Body of pancreas (tissue), 4 donors: ENCODE measurements around the gene CYP4V2.

Source experiments
- CTCF ChIP-seq, 7 experiments: fragments of 450-650 bp in 4 of 7; fragments of 200-600 bp in 3 of 7; sonication (generic) in 3 of 7; IDR thresholded peaks; one replicate each; pipeline ENCODE4 v1.5.1; 2016 to 2019; ENCODE audit warnings: antibody characterized with exemption in 7 of 7
- POLR2A ChIP-seq, 3 donors: fragments of 450-650 bp; IDR thresholded peaks; one replicate each; pipeline ENCODE4 v1.6.1; 2016; ENCODE audit warnings: antibody characterized with exemption in 3 of 3, mild to moderate bottlenecking in 2 of 3

GRCh38 chr4:186169945-186170802 is 21.2 kb upstream of the CYP4V2 start:
- TF ChIP-seq CTCF (IDR thresholded peaks at IDR 0.05) (no peak), POLR2A (IDR thresholded peaks at IDR 0.05) (no peak)
